Measurements from ENCODE around the gene USP9X.
"Not testable (repeated sequence)": the region's sequence is repeated elsewhere in the genome, so short reads cannot be mapped to it uniquely, and the experiment has no call there.

The USP9X gene

GRCh38 chrX:41084893-41085511, at the start of gene USP9X:
USP9X (plus strand) TSS chrX:41085445; CDS start chrX:41123629, 38,184 bp downstream.
- DNase-seq: peak; percentile 85 to 94

DNA sequence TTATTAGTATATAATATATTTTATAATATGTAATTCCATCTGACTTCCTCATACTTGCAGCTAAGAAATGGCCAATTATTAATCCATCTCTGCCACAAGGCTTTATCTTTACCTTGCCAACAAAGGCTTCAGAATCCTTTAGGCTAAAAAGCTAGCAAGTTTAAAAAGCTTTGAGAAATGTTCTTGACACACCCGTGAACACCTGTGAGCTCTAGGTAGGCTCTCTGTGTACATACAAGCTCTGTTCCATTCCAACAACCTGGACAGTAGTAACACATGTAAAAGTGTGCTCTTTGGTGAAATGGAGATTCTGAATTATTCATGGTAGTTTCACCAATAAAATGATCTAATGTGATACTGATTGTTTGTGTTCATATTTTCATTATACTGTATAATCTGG, 49.7 kb upstream of the USP9X start:
- DNase-seq: no peak

DNA sequence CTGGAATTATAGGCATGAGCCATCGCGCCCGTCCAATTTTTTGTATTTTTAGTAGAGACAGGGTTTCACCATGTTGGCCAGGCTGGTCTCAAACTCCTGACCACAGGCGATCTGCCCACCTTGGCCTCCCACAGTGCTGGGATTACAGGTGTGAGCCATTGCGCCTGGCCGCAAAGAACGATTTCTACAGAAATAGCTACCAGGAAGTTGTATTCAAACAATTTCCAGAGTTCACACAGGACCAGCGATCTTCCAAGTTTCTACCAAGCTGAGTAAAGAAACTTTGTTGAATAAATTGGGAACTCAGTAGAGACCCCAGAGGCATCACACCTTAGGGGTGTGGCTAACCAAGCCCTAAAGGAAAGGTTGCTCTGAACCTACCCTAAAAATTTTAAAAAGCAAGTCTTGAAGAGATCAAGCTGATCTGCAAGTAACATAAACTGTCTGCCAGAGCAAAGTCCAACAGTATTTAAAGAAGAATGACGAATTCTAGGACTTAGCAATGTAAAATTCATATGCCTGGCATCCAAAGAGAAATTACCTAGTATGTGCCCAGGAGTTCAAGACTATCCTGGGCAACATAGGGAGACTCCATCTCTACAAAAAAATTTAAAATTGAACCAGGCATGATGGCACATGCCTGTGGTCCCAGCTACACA, 48.4 kb upstream of the USP9X start:
- DNase-seq: no peak

- no peak for DNase-seq
Observed at GRCh38 chrX:41043196-41043595, 42.0 kb upstream of the USP9X start.

GRCh38 chrX:41043674-41044345, 41.4 kb upstream of the USP9X start:
- DNase-seq: no peak

DNA sequence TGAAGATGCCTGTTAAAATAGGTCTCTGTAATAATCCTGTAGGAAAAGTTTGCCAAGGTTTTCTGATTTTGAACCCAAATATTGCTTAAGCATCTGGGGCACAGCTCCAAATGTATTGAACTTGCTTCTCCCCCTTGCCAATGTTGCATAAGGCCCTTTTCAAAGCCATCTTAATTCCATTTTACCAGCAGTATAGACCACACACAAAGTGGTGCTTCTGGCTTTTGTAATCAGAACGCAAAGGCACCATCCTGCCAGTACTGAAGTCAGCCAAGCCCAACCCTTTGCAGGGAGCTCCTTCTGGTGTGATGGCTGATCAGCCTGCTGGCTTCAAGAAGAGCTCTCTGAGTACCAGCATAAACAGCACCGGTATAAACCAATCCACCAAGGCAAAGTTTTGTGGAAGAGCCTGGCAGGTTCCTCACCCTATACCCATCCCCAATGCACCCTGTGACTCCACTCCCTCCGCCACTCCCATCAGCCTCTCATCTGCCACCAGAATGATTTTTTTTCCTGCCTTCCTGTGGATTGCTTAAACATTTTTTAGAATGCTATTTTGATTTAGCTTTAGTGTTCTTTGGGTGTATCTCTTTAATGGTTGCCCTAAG, 39.2 kb upstream of the USP9X start:
- DNase-seq: no peak

GRCh38 chrX:41047878-41048534, 37.2 kb upstream of the USP9X start:
- DNase-seq: no peak

GRCh38 chrX:41050359-41050758, 34.9 kb upstream of the USP9X start:
- DNase-seq: no peak

DNA sequence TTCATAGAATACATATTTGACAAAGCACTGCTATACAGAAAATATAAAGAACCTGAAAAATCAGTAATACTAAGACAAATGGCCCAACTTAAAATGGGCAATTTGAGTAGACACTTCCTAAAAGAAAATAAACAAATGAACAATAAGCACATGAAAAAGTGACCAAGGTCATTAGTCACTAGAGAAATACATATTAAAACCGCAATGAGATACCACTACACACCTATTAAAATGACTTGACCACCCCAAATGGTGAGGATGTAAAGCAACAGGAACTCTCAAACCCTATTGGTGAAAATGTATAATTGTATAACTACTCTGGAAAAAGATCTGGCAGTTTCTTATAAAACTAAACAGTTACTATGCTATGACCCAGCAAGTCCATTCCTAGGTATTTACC, 34.0 kb upstream of the USP9X start:
- DNase-seq: no peak

- DNase-seq: no peak
Observed at GRCh38 chrX:41055740-41056139, 29.5 kb upstream of the USP9X start.

GRCh38 chrX:41063276-41063675, 22.0 kb upstream of the USP9X start:
- DNase-seq: not testable (repeated sequence)

DNA sequence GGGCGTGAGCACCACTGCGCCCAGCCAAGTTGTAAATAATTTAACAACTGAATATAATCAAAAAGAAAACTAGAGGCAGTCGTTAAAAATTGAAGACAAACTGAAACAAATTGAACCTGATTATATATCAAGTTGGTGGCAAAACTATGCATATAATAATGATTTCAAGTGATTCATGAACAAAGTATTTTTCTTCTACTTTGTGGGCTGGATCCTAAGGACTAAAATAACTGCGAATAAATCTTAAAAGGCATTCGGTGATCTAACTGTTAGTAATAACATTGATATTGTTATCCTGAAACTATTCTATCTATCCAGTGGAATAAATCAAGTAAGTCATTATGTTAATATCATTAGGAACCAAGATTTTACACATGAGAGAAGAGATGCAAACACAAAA, 21.2 kb upstream of the USP9X start:
- no peak for DNase-seq

- DNase-seq: no peak
Observed at GRCh38 chrX:41066391-41066790, 18.9 kb upstream of the USP9X start.

GRCh38 chrX:41066969-41067368, 18.3 kb upstream of the USP9X start:
- no peak for DNase-seq

DNA sequence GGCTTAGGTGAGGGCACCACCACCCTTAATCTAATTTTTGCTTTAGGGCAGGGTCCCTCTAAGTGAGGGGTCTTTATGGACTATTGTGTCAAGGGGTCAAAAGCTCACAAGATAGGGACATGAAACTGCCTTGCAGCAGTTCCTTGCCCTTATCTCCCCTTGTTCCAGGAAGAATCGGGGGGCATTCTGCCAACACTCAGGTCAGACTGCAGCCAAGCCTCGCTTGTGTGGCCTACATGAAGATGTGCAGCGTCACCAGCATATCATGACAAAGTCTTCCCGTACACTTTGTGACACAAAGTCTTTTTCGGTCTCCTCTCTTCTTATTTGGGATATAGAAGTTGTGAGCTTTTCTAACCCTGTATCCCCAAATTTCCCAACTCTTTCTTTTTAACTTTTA, 17.5 kb upstream of the USP9X start:
- no peak for DNase-seq

- DNase-seq: no peak
Observed at GRCh38 chrX:41076742-41077141, 8.5 kb upstream of the USP9X start.

GRCh38 chrX:41081821-41082220, 3.4 kb upstream of the USP9X start:
- no peak for DNase-seq

- DNase-seq: no peak
Observed at GRCh38 chrX:41082783-41083182, 2.5 kb upstream of the USP9X start.

DNA sequence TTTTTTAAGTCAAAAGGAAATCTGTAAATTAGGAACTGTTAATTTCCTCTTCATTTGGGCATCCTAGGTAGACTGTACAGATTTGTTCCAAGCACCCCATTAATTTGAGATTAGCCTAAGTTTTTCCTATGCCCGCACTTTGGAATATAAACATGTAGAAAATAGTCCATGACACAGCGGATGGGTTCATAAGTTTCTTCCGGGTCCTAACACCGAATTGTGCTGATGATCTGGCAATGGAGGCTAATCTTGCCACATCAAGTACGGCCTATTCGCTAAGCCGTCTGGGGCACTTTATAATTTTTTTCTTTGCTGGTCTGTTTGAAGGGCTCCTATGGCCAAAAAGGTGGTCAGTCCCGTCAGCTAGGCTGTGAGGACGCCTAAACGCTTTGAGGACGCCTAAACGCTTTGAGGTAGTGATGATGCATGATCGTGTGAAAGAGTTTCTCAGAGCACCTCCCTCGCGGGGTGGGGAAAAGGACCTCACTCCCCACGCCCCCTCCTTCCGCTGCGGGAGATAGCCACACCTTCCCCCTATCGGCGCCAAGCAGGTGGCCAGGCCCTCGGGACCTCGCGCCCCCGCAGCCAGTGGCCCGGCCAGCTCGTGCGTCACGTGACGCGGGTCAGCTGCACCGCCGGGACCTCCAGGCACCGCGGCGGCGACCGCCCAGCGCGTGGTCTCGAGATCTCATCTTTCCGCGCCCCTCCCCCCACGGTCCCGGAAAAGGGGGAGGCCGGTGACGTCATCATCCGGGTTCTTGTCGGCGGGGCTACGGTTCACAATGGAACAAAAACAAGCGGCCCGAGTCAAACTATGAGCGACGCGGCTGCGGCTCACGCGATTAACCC, 977 bp upstream of the USP9X start:
- DNase-seq: peak; percentile 98

GRCh38 chrX:41085512-41085877, 250 bp downstream of the USP9X start:
- peak in 1 of 2 experiments; percentile 51 for DNase-seq

DNA sequence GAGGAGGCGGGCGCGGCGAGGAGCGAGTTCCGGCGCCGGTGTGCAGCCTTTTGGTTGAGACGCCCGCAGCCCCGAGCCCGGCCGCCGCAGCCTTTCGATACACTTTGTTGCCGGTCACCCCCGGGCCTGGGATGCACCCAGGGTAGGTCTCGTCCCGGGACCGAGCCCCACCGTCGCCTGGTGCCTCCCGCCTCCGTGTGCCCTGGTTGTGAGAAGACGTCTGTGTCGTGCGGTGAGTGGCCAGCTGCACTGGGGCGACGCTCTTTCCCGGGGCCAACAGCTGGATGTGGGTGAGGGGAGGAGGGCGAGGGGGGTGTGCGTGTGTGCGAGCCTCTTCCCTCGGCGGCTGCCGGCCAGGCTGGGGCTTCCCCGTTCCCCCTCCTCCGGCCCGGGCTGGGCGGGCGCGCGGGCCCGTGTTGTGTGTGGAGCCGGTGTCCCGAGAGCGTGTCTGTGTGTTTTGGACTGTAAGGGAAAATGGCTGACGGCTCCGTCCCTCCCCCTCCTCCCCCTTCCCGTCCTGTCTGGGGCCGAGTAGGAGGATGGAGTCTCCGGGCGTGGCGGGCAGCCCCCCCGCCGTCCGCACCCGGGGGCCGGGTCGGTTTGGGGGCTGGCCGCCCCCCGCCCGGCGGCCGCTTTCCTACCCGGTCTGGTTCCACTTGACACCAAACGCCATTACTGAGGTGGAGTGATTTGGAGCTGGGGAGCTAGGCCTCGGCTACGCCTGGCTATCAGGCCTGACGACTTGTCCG, 807 bp downstream of the USP9X start:
- peak; percentile 43 to 77 for DNase-seq

DNA sequence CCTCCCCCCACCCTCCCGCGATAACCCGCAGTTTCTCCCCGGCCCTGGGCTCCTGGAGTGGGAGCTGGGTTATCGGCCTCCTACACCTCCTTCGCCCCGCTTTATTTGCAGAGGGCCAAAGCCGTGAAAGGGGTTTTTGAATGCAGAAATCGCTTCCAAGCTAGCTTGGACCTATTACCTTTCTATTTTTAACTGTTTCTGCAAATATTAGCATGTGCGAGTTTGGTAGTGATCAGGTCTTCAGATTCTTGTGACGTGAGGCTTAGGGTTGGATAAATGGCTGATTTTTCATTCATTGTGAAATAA, 1.3 kb downstream of the USP9X start:
- DNase-seq: no peak
